HG03039 (cell line): ENCODE data around the gene GABBR1.

Experiments
- ATAC-seq: cut with Tn5 transposase; IDR thresholded peaks from one replicate; pipeline ENCODE4 v1.9.1; 2021; ENCODE audit warnings: mild to moderate bottlenecking, moderate library complexity; ENCODE audit not compliant: unreplicated experiment

Gene GABBR1

GRCh38 chr6:29577544-29577943 lies 55.4 kb downstream of the GABBR1 start:
- no peak for ATAC-seq

- no peak for ATAC-seq
Observed at GRCh38 chr6:29576056-29576455, 56.9 kb downstream of the GABBR1 start.

DNA sequence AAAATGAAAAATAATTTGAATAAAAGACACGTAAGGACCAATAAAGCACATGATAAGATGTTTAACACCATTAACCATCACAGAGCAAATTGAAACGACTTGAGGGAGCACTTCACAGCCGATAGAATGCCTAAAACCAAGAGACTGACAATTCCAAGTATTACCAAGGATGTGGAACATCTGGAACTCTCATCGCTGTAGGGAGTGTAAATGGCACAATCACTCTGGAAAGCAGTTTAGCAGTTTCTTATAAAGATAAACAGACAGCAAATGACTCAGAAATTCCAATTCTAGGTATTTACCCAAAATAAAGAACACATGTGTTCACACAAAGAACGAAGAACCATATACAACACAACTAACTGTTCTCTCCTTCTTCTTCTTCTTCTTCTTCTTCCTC lies 65.0 kb downstream of the GABBR1 start:
- no peak for ATAC-seq

- no peak for ATAC-seq
Observed at GRCh38 chr6:29567541-29567940, 65.4 kb downstream of the GABBR1 start.

DNA sequence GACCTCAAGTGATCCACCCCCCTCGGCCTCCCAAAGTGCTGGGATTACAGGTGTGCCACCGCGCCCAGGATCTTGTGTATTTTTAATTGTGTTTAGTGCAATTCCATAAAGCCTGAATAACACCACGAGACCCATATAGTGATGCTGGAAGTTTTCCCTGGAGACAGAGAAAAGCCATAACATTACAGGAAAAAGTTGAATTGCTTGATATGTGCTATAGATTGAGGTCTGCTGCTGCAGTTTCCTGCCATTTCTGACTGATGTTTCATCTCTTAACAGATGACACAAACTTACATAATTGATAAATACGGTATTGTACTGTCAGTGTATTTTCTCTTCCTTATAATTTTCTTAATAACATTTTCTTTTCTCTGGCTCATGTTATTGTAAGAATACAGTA lies 66.1 kb downstream of the GABBR1 start:
- no peak for ATAC-seq

- no peak for ATAC-seq
Observed at GRCh38 chr6:29564875-29565274, 68.1 kb downstream of the GABBR1 start.

- ATAC-seq: no peak
Observed at GRCh38 chr6:29563435-29563965, 69.5 kb downstream of the GABBR1 start.

DNA sequence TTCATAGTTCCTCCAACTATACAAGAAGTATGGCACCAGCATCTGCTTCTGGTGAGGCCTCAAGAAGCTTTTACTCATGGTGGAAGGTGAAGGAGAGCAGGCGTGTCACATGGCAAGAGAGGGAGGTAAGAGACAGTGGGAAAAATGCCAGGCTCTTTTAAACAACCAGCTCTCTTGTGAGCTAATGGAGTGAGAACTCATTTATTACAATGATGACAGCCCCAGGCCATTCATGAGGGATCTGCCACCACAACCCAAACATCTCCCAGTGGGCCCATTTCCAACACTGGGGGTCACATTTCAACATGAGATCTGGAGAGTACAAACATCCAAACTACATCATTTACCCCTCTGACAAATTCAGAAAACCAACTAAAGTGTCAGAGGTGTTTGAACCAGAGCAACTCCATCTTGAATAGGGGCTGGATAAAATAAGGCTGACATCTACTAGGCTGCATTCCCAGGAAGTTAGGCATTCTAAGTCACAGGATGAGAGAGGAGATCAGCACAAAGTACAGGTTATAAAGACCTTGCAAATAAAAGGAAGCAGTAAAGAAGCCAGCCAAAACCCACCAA lies 71.3 kb downstream of the GABBR1 start:
- ATAC-seq: no peak

DNA sequence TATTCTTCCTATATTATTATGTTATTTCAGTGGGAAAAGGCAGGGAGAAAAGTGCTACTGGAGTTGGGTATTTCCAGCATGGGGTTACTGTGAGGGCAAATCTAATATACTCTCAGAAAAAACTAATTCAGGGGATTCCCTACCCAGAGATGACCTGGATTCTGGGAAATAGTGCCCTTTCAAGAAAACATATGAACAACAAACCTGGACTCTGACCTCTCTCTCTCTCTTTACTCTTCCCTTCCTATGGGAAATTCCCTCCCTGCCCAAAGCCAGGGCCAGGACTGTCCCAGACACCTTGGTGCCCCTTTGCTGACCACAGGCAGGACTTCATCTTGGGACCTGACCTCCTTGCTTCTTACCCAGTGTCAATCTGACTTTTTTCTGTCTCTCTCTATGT lies 71.9 kb downstream of the GABBR1 start:
- no peak for ATAC-seq

GRCh38 chr6:29559524-29560287 lies 73.3 kb downstream of the GABBR1 start, which contains the start of gene UBD:
TSS of gene UBD (minus strand) at chr6:29559732. CDS start at chr6:29559701, 31 bp downstream.
- no peak for ATAC-seq

GRCh38 chr6:29558439-29559079 lies 74.4 kb downstream of the GABBR1 start:
- ATAC-seq: no peak

GRCh38 chr6:29557320-29557719 lies 75.7 kb downstream of the GABBR1 start:
- ATAC-seq: no peak

DNA sequence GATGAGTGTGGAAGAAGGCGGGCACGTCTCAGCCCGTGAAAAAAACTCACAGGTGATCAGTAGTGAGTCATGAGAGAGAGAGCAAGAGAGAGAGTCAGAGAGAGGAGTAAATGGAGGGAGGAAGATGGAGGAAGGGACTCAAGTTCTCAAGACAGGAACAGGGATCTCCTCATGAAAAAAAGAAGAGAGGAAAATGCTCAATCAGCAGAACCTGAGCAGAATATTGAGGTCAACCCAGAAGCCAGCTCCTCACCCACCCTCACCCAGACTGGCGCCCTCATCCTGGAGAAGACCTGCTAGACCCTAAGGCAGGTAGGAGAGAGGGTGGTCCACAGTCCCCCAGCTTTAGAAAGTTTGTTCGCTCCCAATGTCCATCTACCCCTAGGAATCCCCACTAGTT lies 78.2 kb downstream of the GABBR1 start:
- no peak for ATAC-seq

DNA sequence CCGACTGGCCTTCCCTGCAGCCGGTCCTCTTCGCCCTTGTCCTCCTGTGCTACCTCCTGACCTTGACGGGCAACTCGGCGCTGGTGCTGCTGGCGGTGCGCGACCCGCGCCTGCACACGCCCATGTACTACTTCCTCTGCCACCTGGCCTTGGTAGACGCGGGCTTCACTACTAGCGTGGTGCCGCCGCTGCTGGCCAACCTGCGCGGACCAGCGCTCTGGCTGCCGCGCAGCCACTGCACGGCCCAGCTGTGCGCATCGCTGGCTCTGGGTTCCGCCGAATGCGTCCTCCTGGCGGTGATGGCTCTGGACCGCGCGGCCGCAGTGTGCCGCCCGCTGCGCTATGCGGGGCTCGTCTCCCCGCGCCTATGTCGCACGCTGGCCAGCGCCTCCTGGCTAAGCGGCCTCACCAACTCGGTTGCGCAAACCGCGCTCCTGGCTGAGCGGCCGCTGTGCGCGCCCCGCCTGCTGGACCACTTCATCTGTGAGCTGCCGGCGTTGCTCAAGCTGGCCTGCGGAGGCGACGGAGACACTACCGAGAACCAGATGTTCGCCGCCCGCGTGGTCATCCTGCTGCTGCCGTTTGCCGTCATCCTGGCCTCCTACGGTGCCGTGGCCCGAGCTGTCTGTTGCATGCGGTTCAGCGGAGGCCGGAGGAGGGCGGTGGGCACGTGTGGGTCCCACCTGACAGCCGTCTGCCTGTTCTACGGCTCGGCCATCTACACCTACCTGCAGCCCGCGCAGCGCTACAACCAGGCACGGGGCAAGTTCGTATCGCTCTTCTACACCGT lies 79.5 kb downstream of the GABBR1 start:
- no peak for ATAC-seq

DNA sequence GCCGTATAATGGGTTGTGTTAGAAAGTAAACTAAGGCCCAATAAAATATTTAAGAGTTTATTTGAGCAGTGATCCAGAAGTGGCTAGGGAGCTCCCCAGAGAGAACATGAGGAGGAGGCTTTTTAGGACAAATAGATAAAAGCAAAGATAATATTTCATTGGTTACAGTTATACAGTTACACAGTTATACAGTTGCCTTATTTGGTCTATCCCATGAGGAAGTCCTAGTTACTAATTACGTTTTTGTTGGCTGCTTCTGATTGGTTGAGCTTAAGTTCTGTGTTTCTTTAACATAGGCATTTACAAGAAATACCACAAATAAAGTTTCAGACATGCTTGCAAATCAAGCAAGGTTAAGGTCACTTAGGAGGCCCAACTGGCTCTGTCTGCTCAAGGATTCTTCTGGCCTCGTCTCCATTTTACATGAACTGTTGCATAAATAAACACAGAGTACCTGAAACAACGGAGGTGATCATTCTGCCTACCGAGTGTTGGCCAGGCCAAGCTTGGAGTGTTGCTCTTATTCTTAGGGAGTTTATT lies 80.4 kb downstream of the GABBR1 start:
- ATAC-seq: no peak

DNA sequence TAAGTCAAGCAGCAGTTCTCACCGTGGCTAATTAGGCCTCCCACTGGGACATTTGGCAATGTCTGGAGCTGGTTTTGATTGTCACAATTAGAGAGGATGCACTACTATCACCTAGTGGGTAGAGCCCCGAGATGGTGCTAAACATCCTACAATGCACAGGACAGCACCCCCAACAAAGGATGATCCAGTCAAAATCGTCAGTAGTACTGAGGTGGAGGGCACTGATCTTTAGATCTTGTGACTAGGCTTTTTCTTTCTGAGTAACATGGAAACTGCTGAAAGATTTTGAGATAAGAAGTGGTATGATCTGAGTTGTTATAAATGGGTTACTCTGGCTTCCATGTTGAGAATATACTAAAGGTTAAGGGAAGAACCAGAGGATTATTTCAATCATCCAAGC lies 85.4 kb downstream of the GABBR1 start:
- no peak for ATAC-seq

DNA sequence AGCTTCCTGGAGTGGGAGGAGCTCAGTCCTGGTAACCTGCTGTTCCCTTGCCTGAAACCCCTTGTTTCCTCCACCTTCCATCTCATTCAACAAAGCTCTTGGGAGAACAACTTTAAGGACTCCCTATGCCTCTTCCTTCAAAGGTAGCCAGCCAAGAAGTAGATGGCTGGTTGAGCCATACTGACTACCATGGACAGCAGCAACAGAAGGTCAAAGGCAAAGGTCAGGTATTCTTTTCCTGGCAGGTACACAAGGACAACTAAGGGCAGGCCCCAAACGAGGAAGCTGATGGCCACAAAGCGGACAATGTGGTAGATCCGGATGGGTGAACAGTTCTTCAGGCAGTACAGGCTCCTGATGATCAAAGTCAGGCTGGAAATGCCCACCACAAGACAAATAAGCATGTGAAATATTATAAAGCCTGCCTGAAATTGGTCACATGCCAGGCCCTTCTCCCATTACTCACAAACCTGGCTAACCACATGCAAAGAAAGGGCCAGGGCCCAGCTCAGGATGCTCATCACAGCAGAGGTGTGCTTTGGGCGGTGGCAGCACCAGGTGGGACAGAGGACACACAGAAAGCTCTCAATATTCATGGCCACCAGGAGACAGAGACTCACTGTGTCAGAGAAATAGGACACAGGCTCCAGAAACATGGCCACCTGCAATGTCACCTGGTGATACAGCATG lies 95.1 kb downstream of the GABBR1 start:
- ATAC-seq: no peak

DNA sequence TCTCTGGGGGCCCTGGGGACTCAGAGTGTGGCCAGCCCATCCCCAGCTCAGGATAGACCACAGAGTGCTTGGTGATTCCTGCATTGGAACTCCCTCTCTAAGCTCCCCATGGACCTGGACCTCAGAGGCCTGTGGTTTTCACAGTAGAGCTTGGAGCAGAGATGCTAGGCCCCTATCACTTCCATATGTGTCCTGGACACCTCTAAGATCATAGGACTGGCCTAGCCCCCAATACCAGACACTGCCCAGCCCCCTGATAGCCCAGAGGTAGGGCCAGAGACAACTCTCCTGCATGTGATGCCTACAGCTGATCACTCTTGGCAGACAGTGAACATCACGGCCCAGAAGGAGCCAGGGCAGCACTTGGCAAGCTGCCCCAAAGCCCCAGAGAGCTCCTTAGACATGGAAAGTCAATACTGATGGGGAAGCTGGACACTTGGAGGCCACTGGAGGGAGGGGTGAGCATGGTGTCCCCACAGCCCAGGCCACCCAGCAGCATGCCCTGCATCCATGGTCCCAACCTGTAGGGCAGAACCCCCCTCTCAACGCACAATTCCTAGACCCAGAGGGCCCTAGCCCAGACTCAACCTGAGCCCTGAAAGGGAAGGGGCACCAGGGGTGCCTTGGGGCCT lies 100.5 kb downstream of the GABBR1 start:
- ATAC-seq: no peak

- ATAC-seq: no peak
Observed at GRCh38 chr6:29531668-29532067, 101.3 kb downstream of the GABBR1 start.
